Non-pigmented ciliary epithelial cell (primary cell): Measurements from ENCODE around the gene CDH4.

Source experiments
- DNase-seq: peaks from one replicate; pipeline ENCODE4 v3.0.0-alpha.2; 2010; ENCODE audit warnings: low read depth

Gene CDH4

DNA sequence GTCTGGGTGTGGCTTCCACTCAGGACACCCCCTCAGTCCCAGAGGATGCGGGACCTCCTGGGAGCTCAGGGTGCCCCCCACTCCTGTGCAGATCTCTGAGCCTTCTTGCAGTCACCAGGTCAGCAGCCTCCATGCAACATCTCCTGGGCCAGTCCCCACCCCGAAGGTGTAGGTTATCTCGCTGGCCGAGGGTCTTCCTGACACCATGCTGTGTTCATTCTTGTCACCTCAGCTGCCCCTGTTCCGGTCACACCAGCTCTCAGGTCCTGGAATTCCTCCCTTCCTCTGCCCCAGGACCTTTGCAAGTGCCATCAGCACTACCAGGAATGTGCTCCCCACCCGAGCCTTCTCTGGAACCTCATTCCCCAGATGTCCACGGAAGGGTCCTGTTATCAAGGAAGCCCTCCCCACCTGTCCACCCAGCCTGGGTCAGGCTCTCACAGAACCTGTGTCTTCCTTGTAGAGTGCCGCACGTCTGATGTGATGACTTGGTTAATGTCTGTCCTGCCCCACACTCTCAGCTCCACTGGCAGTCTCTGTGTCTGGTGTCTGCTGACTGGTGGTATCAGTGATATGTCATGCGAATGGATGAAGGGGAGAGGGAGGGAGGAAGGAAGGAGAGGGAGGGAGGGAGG is 484.1 kb downstream of the CDH4 start:
- no peak for DNase-seq

DNA sequence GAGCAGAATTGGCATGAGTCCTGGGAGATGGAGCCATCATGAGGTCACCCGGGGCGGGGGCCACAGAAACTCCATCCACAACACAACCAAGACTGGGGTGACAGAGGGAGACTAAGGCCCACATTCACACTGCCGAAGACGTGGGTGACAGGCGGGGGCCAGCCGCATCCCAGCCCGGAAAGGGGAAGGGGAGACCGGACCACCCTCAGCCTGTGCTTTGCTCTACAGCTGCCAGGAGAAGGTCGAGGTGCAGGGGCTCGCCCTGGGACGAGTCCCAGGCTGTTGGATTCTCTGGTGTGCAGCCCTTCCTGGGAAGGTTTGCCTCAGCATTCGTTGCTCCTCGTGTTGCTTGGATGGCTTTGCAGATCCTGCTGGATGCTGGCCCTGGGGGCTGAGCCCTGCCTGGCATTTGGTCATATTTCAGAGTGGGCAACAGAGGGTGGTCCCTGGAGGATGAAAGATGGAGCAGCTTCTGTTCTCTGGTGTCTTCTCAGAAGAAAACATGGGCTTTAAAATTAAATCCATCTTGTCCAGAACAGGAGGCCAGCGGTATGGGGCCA is 484.8 kb downstream of the CDH4 start:
- no peak for DNase-seq

DNA sequence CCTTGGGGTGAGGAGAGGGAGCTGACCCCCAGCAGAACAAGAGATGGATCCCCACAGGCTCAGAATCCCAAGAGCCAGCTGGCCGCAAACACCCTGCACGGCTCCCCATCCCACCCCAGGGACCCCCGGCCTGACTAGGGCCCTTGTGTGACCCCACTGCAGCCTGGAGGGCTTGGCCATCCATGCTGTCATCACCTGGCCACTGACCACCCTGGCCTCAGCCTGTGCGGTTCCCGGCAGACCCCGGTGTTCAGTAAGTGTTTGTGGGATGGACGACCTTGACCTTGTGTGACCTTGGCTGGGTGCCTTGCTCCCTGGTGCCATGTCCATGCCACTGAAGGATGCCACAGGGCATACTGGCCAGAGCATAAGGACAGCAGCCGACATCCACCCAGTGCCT is 485.3 kb downstream of the CDH4 start:
- no peak for DNase-seq

DNA sequence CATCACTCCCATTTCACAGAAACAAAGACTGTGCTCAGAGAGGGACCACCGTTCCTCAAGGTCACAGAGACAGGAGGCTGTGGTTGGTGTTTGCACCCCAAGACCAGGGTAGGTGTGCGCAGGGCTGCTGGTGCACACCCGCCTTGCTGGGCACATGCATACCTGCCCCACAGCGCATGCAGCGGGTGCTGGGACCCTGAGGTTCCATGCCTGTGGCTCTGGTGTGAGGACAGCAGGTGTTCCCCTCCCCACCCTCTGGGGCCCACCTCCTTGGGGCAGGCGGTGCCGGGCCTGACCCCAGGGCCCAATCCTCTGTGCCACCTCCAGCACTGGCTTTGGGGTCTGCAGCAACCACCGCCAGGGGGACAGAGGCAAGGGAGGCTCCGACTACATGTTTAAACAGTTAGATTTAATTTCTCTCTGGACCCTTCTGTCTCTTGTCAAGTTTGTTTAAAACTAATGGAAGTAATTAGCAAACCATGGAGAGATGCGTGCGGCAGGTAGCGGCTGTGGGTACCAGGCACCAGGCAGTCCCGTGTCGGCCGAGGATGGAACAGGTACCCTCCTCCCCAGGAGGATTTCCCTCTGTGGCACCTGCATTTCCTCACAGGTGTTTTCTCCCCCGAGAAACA is 485.9 kb downstream of the CDH4 start:
- DNase-seq = no peak

DNA sequence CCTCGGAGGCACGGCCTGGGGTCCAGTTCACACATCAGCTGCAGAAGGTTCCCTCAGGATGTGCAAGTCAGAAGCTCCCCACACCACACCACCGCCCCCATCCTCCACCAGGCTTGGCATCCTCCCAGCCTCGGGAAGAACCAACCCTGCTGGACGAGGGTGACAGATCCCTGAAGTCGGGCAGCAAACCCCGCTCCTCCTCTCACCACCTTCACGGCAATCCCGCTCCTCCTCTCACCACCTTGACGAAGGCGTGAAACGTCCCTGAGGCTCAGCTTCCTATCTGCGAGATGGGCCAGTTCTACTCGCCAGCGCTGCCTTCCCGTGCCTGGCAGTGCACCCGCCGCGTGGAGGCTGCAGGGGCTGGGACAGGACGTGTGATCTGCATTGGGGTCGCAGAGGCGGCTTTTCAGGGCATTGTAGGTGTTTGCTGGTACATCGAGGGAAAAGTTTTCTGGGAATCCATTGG is 486.6 kb downstream of the CDH4 start:
- no peak for DNase-seq

DNA sequence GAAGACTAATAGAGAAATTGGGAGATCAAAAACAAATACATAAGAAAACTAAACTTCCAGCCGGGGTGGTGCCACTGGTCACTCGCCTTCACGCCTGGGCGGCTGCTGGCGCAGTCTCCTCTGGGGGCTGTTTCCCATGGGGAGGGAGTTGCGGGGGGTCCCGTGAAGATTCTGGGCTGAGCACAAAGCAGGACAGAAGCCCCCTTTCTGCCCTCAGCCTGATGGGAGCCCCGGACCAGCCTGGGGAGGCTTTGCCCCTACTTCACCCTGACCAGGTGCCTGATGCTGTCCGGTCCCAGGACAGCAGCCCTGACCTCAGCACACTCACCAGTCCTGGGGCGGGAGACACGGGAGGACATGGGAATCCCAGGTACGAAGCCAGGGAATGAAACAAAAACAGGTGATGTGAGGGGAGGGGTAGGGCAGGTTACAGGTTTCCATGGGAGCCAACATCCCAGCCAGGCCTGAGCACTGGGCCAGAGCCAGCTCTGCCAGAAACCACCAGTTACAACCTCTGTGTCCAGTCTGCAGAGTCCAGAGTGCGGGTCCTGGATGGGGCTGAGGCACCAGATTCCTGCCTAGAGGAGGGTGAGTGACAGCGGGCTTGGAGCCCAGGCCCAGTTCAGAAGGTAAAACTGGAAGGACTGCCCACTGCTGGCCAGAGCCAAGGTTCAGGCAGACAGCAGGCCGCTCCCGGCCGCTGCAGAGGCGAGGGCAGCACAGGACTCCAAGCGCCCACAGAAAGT is 487.2 kb downstream of the CDH4 start:
- no peak for DNase-seq

DNA sequence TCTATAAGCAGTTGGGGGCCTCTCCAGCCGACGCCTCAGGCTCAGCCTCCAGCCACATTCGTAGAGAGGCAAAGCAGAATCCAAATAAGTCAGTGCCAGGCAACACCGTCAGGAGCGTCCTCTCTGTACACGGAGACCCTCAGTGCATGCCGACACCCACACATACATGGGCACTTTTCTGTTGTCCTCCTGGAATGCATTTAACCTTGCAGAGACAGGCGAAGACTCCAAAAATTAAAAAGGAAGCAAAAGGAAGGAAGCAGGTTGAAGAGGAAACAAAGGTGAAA is 487.7 kb downstream of the CDH4 start:
- no peak for DNase-seq

DNA sequence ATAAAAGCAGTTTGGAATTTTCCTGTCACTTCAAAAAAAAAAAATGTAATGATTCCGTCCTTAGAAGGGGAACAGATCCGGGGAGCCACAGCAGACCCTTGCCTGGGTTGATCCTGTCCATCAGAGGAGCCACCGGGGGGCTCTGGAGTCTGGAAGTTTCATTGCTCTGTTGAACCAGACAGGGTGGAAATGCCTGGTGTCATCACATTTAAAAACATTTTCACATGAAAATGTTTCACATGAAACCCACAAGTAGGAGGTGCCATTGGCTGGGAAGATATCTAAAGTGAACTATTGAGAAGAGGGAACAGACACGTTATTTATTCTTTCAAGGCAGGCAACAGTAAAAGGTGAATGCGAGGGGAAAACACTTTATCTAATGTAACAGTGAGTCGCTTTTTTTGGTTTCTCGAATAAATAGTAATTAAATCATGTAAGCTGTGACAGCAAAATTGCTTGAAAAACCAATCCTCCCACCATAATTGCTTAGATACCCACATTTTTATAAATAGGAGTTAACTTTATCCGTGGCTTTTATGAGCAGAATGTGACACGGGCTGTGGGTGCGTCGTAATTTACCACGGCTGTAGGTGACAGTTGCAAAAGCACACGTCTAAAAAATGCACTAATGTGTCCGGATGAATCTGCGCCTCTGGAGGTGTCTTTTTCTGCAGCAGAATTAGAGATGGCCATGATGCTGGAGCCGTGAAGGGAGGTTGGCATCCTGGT is 490.2 kb downstream of the CDH4 start:
- no peak for DNase-seq

DNA sequence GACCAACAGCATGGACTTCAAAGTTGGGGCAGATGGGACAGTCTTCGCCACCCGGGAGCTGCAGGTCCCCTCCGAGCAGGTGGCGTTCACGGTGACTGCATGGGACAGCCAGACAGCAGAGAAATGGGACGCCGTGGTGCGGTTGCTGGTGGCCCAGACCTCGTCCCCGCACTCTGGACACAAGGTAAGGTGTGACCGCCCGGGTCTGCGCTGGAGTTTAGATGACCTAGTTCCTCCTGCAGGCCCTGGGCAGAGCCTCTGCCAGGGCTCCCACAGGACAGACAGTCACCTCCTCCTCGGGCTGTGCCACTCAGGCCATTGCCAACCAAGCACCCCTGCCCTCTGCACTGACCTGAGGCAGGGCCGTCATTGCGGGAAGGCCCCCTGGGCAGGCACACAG is 491.5 kb downstream of the CDH4 start:
- no peak for DNase-seq

DNA sequence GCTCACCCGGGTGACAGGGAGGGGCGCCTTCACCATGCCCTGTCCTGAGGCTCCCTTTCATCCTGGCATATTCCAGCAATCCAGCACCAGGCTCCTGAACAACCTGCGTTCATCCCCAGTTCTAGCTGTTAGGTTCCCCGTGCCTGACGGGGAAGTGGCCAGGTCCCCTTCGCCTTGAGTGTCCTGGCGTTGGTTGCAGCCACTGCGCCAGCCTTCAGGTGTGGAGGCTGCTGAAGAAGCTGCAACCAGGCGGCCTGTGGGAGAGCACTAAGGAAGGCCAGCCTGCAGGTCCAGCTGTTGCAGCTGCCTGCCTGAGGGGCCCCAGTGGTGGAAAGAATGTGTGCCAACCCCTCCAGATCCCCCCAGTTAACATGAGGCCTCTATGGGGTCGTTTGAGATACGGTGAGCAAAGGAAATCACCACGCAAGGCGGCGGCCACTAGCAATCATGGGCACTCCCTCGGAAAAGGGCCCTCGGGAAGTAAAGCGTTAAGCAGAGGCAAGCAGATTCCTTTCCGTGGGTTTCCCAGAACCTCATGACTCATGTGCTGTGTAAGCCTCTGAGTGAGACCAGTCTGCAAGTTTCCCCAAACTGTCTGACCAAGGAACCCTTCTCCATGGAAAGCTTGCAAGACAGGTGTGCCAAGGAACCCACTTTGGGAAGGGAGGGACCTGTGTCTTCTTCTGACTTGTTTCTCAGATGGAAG is 492.8 kb downstream of the CDH4 start:
- no peak for DNase-seq

DNA sequence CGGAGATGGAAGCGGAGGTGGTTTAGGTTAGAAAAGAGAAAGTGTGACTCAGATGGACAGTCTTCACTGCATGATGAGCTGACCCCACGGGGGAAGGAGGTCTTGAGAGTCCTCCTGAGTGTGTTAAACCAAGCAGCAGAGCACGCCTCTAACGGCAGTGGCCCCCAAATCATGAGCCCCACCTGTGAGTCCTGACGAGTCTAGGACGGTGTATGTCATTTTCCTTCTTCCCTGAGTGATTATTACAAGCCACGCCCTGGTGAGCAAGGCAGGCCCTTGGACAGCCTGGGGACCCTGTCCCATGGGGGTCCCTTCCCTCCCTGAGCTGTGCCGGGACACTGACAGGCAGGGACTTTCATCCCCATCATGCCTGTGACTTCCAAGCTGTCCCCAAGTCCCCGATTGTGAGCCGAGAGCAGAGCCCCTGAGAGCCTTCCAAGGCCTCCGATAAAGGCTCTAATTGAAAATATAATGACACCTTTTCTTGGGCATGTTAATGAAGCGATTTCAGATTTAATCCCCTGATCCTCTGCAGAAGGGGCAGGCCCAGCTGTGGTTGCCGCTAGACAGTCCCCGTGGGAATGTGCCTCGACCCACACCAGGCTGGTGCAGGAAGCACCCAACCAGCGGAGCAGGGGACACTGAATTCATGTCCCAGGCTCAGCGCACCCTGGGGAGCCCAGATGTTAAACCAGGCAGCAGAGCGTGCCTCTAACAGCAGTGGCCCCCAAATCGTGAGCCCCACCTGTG is 493.5 kb downstream of the CDH4 start:
- no peak for DNase-seq

DNA sequence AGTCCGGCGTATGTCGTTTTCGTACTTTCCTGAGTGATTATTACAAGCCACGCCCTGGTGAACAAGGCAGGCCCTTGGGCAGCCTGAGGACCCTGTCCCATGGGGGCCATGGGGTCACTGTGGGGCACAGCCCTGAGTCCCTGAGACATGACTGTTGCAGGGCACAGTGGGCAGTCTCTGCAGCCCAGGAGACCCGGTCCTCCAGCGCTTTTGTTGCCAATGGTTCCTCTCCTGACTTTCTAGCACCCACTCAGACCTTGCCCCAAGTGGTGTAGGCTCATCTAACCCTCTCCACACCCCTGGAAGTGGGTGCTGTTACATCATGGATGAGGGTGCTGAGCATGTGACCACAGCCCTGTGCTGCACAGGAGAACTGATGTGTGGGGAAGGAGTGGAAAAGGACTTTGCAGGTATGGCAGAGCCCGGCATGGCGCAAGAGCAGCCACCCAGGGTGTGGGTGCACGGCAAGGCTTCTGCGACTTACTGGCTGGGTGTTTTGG is 494.1 kb downstream of the CDH4 start:
- DNase-seq = no peak

DNA sequence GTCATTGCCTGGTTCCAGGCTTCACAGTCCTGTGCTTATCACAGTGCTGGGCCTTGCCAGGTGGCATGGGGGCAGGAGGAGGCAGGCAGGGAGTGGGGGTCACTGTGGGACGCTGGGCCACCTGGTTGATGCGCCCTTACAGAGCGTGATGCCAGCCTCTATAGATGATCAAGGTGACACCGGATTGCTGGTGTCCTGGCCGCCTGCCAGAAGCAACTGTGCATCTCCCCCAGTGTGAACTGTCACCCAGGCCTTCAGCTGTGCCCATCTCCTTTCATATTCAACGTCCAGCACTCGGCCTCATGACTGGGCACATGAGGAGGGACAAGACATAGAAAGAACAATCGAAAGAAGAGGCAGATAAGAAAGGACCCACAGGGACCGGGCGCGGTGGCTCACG is 494.7 kb downstream of the CDH4 start:
- no peak for DNase-seq

DNA sequence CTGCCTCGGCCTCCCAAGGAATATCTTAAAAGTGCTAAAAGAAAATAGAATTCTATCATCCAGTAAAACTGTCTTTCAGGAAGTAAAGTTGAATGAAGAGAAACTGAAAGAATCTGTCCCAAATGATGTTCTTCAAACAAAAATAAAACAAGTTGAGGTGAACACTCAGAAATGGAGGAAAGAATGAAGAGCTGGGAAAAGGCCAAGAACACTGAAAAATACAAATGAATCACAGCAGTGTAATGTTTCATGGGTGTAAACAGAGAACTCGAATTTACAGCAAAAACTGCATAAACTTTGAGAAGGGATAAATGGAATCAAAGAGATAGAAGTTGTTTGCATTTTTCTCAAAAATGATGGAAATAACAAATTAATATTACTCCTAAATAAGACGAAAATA is 496.3 kb downstream of the CDH4 start:
- DNase-seq = no peak

DNA sequence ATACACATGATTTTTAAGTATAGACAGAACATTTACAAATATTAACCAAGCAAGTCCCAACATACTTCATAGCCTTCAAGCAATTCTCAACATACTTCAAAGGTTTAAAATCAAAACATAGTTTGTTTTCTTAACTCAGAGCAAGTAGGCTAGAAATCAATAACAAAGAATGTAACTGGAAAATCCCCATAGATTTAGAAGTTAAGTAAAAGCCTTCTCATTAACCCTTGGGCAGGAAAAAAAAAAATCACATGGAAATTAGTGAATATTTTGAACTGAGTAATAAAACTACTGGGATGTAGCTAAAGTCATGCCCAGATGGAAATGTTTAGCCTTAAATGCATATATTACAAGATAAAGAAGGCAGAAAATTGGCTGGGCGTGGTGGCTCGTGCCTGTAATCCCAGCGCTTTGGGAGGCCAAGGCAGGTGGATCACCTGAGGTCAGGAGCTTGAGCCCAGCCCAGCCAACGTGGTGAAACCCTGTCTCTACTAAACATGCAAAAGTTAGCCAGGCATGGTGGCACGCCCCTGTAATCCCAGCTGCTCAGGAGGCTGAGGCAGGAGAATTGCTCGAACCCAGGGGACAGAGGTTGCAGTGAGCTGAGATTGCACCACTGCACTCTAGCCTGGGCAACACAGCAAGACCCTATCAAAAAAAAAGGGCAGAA is 497.5 kb downstream of the CDH4 start:
- no peak for DNase-seq

DNA sequence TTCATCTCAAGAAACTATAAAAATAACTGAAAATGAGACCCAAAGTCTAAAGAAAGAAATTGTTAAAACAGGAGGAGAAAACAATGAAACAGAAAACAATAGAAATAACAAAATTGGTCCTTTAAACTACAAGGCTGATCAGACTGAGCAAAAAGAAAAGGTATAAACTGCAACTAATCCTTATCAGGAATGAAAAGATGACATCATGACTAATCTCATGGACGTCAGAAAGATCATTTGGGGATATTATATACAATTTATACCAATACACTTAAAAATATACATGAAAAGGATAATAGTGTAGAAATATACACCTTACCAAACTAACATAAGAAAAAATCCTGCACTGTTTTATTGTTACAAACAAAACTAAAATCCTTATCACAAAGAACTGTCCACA is 498.0 kb downstream of the CDH4 start:
- no peak for DNase-seq

DNA sequence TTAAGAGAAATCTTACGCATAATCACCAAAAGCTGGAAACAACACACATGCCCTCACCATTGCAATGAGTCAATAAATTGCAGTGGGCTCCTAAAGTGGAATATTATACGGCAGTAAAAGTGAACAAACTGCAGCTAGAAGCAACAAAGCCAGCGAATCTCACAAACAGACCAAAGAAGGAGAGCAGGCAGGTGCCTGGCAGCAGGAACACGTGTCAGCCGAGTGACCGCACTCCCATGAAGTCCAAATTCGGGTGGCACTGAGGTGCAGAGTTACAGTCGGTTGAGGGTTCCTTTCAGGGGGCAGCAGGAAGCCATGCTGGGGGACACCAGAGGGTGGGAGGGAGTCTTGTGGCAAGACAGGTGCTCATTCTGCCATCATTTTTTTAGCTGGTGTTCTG is 500.5 kb downstream of the CDH4 start:
- DNase-seq = no peak

DNA sequence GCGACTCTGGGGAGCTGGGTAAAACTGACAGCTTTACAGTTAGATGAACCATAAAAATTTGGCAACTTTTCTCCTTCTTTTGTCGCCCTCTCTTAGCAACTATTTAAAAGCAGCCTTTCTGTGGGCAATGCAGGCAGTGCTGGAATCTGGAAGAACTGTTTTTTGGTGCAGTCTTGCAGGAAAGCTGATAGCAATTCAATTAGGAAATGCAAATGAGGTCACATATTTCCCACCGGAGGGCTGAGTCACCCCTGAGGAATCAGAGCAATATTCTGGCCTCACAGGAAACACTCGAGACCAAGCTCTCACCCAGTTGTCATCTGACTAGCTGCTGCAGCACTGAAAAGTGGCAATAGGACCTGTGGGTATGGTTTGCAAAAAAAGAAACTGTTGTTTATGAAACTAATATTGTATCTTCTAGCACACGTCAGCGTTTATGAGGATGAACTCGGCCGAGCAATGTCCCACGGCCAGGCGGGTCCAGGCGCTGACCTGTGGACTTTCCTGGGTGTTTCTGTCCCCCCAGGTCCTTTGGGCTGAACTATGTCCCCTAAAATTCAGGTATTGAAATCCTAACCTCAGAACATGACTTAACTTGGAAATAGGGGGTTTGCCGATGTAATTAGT is 501.4 kb downstream of the CDH4 start:
- DNase-seq = no peak

DNA sequence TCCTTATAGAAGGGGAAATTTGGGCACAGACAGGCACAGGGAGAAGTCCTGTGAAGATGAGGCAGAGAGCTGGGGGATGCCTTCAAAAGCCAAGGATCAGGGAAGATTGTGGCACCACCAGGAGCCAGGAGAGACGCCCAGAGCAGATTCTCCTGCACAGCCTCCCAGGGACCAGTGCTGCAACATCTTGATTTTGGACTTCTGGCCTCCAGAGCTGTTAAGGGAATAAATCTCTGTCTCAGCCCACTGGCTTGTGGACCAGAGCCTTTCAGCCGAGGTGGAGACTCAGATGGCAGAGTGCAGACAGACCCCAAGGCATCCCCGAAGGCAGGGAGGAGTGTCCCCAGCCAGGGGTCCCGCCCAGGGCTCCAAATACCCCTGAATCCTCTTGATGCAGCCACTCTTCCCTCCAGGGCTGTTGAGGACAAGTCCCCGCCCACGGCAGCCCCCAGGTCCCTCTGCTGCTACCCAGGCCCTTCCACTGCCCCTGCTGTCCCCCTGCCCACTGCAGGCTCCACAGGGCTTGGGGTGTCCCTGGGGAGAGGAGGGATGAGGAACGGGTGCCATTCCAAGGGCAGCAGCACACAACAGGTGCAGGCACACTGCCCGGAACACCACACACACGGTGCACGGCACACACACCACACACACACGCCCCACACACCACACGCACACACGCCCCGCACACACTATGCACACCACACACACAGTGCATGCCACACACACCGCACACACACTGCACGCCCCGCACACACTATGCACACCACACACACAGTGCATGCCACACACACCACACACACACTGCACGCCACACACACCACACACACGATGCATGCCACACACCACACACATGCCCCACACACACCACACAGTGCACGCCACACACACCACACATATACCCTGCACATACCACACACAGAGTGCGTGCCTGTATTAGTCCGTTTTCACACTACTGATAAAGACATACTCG is 502.2 kb downstream of the CDH4 start:
- no peak for DNase-seq
